Activated B cell treated with CpG ODN at 0.5 μM for 24 hours (primary cell): ENCODE measurements around the gene KDELR3. TPM values are rescaled to one million over a fixed set of nuclear protein-coding genes. Genes with fewer than 3 reads are reported as not detected.

ENCODE experiments used
- ATAC-seq: fragments of 200-7000 bp; cut with Tn5 transposase; one replicate; pipeline ENCODE4 v1.10.0; 2021; ENCODE audit warnings: low read depth, mild to moderate bottlenecking, moderate library complexity
- CTCF ChIA-PET: fragments of 350-600 bp; sonication (Branson Sonifier 250); formaldehyde crosslinking; loops from one replicate; lab custom pipeline; 2021; ENCODE audit warnings: antibody characterized with exemption; lab: Charles Lee
- POLR2A ChIA-PET: fragments of 350-600 bp; sonication (Branson Sonifier 250); formaldehyde crosslinking; loops from one replicate; lab custom pipeline; 2021; ENCODE audit warnings: antibody characterized with exemption; lab: Charles Lee
- DNase-seq: peaks from one replicate; pipeline ENCODE4 v3.0.0; 2022
- H3K27ac Mint-ChIP-seq: one replicate; pipeline ENCODE4 v1.8.0; 2020; ENCODE audit warnings: mixed read lengths
- H3K27me3 Mint-ChIP-seq: one replicate; pipeline ENCODE4 v1.8.0; 2021; ENCODE audit warnings: mixed read lengths
- H3K36me3 Mint-ChIP-seq: one replicate; pipeline ENCODE4 v1.8.0; 2021; ENCODE audit warnings: low read depth, mixed read lengths
- H3K4me1 Mint-ChIP-seq: one replicate; pipeline ENCODE4 v1.8.0; 2021; ENCODE audit warnings: mixed read lengths
- H3K4me3 Mint-ChIP-seq: one replicate; pipeline ENCODE4 v1.8.0; 2020; ENCODE audit warnings: mild to moderate bottlenecking, mixed read lengths
- H3K9me3 Mint-ChIP-seq: one replicate; pipeline ENCODE4 v1.8.0; 2020; ENCODE audit warnings: mixed read lengths
- CTCF ChIP-seq: fragments of 200-600 bp; IDR thresholded peaks from one replicate; pipeline ENCODE4 v1.8.0; 2022; ENCODE audit warnings: antibody characterized with exemption, mild to moderate bottlenecking
- intact Hi-C: fragments of 100-400 bp; cut with micrococcal nuclease; formaldehyde crosslinking; loops from one replicate; pipeline ENCODE4 v1.15.1; 2024
- total RNA-seq: library from RNA; stranded (reverse); gene quantifications from 2 replicates; pipeline ENCODE4 v1.2.3, GENCODE V29; 2022

KDELR3 gene
- total RNA-seq, 1 donor from 2014 or later = not detected

- DNase-seq (no peak), ATAC-seq (no peak)
- no peak for TF ChIP-seq CTCF
- Mint-ChIP-seq H3K27me3 (peaks cover 13% of the 10 kb centered on the region), H3K36me3 (no peaks in the 10 kb centered on the region), H3K4me1 (no peaks in the 10 kb centered on the region), H3K27ac (no peak overlapping the region), H3K4me3 (no peak overlapping the region), H3K9me3 (no peaks in the 10 kb centered on the region)
- intact Hi-C loops = no loop called here
- CTCF ChIA-PET = no interaction called here
- POLR2A ChIA-PET = no interaction called here
Measured at GRCh38 chr22:38432264-38432663, 35.6 kb upstream of the KDELR3 start.

- no peaks in the 10 kb centered on the region for H3K4me1 Mint-ChIP-seq
- POLR2A ChIA-PET = no interaction called here
- H3K4me3 Mint-ChIP-seq = no peak overlapping the region
- CTCF ChIA-PET = no interaction called here
- DNase-seq (no peak), ATAC-seq (no peak)
- H3K27me3 Mint-ChIP-seq = peaks cover 13% of the 10 kb centered on the region
- TF ChIP-seq CTCF = no peak
- intact Hi-C loops = no loop called here
- H3K27ac Mint-ChIP-seq = no peak overlapping the region
- H3K9me3 Mint-ChIP-seq = no peaks in the 10 kb centered on the region
- H3K36me3 Mint-ChIP-seq = no peaks in the 10 kb centered on the region
Measured at GRCh38 chr22:38433871-38434270, 34.0 kb upstream of the KDELR3 start.

- TF ChIP-seq CTCF = no peak
- CTCF ChIA-PET = no interaction called here
- ATAC-seq (no peak), DNase-seq (no peak)
- no peaks in the 10 kb centered on the region for H3K36me3 Mint-ChIP-seq
- no peaks in the 10 kb centered on the region for H3K9me3 Mint-ChIP-seq
- POLR2A ChIA-PET = no interaction called here
- H3K27ac Mint-ChIP-seq = no peak overlapping the region
- no peaks in the 10 kb centered on the region for H3K4me1 Mint-ChIP-seq
- intact Hi-C loops = no loop called here
- peaks cover 13% of the 10 kb centered on the region for H3K27me3 Mint-ChIP-seq
- H3K4me3 Mint-ChIP-seq = no peak overlapping the region
Measured at GRCh38 chr22:38435010-38435409, 32.9 kb upstream of the KDELR3 start.

- H3K36me3 Mint-ChIP-seq = no peaks in the 10 kb centered on the region
- no peak for TF ChIP-seq CTCF
- ChIA-PET POLR2A (no interaction called here), CTCF (no interaction called here)
- H3K9me3 Mint-ChIP-seq = no peaks in the 10 kb centered on the region
- no peaks in the 10 kb centered on the region for H3K4me1 Mint-ChIP-seq
- no peak overlapping the region for H3K4me3 Mint-ChIP-seq
- no peak overlapping the region for H3K27ac Mint-ChIP-seq
- intact Hi-C loops = no loop called here
- ATAC-seq (no peak), DNase-seq (no peak)
- H3K27me3 Mint-ChIP-seq = peaks cover 18% of the 10 kb centered on the region
Measured at GRCh38 chr22:38435965-38436364, 31.9 kb upstream of the KDELR3 start.

- Mint-ChIP-seq H3K9me3 (no peaks in the 10 kb centered on the region), H3K36me3 (no peaks in the 10 kb centered on the region), H3K27me3 (peaks cover 21% of the 10 kb centered on the region), H3K4me1 (no peaks in the 10 kb centered on the region), H3K27ac (no peak overlapping the region), H3K4me3 (no peak overlapping the region)
- POLR2A ChIA-PET = no interaction called here
- intact Hi-C loops = no loop called here
- DNase-seq = no peak
- TF ChIP-seq CTCF = no peak
- CTCF ChIA-PET = no interaction called here
- ATAC-seq = no peak
Measured at GRCh38 chr22:38436629-38437395, 31.1 kb upstream of the KDELR3 start.
